ENCODE results near the gene TASP1. TPM values are rescaled to one million over a fixed set of nuclear protein-coding genes. Genes with fewer than 3 reads are reported as not detected.
"Not testable (repeated sequence)": the region's sequence is repeated elsewhere in the genome, so short reads cannot be mapped to it uniquely, and the experiment has no call there.

Gene TASP1
- total and polyA plus RNA-seq, 7 donors, result 4.8 to 13.0 (median 8.3) TPM

DNA sequence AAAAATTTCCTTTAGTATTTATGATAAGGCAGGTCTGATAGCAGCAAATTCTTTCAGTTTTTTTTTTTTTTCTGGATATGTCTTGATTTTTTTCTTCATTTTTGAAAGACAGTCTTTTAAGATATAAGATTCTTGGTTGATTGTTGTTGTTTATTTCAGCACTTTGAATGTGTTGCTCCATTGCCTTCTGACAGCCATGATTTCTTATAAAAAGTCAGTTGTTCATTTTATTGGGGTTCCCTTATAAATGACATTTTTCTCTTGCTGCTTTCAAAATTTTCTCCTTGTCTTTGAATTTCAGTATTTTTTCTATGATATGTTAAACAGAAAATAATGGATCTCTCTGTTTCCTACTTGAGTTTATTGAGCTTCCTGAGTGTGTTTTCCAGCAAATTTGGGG, 265.3 kb downstream of the TASP1 start:
- DNase-seq, result no peak
- Histone ChIP-seq H3K27me3 (no peaks in the 10 kb centered on the region), H3K4me1 (no peaks in the 10 kb centered on the region), H3K27ac (no peak overlapping the region), H3K36me3 (no peaks in the 10 kb centered on the region), H3K4me3 (no peak overlapping the region), H3K9me3 (peaks cover 0 to 4% (median 2%) of the 10 kb centered on the region in 4 donors)
- intact Hi-C loops (cut with DNase I), result no loop called here
- TF ChIP-seq POLR2A (IDR thresholded peaks at IDR 0.05), result no peak
- TF ChIP-seq, protein P1, sequence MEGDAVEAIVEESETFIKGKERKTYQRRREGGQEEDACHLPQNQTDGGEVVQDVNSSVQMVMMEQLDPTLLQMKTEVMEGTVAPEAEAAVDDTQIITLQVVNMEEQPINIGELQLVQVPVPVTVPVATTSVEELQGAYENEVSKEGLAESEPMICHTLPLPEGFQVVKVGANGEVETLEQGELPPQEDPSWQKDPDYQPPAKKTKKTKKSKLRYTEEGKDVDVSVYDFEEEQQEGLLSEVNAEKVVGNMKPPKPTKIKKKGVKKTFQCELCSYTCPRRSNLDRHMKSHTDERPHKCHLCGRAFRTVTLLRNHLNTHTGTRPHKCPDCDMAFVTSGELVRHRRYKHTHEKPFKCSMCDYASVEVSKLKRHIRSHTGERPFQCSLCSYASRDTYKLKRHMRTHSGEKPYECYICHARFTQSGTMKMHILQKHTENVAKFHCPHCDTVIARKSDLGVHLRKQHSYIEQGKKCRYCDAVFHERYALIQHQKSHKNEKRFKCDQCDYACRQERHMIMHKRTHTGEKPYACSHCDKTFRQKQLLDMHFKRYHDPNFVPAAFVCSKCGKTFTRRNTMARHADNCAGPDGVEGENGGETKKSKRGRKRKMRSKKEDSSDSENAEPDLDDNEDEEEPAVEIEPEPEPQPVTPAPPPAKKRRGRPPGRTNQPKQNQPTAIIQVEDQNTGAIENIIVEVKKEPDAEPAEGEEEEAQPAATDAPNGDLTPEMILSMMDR (IDR thresholded peaks at IDR 0.05), result no peak

DNA sequence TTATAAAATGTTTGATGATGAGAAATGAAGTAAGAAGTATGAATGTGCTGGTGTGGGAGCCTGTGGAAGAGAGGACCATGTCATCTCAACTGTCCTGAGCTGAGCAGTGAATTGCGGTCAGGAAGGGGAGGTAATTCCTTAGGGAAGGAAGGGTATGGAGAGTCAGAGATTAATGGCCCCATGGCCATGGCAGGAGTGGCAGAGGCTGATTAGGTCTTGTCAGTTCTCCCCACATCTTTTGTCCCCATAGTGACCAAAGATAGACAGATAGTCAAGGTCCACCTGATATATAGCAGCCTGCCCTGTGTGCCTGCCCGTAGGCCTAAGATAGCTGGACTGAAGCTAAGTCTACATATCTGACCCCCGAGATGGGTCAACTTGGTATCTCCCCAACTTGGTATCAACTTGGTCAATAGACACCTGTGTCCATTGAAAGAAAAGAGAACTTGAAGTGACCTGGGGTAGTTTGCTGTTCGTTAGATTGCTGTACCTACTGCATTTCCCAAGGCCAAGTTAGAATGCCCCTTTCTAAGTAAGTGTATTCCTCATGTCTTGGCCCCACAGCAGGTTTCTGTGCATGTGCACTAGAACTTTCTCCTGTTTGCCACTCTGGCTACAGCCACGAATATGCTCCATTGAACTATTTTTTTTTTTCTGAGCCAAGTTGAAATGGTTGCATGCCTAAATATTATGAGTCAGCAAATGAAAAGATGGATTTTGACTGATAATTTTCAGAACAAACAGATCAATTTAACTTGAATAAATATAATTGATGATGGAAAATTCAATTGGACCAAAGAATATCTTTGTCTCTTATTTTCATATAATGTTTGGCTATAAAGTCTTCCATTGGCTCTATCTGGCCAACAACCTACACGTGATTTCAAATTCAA, 274.2 kb downstream of the TASP1 start:
- no peaks in the 10 kb centered on the region for H3K36me3 ChIP-seq
- no peaks in the 10 kb centered on the region for H3K9me3 ChIP-seq
- no peaks in the 10 kb centered on the region for H3K4me1 ChIP-seq
- no peak overlapping the region for H3K27ac ChIP-seq
- WGBS, 2 donors, result 93 to 95% methylated on average over 6 of the region's 6 CpGs
- no peak for DNase-seq
- TF ChIP-seq, protein P1 (IDR thresholded peaks at IDR 0.05), result no peak
- TF ChIP-seq POLR2AphosphoS5 (IDR thresholded peaks at IDR 0.05), result no peak
- TF ChIP-seq POLR2A (IDR thresholded peaks at IDR 0.05), result no peak
- TF ChIP-seq EP300 (IDR thresholded peaks at IDR 0.05), result no peak
- intact Hi-C loops (cut with DNase I), result no loop called here
- H3K4me3 ChIP-seq, result no peak overlapping the region
- no peaks in the 10 kb centered on the region for H3K27me3 ChIP-seq

- no peak for TF ChIP-seq POLR2AphosphoS5 (IDR thresholded peaks at IDR 0.05)
- TF ChIP-seq, protein P1 (IDR thresholded peaks at IDR 0.05), result no peak
- TF ChIP-seq POLR2A (IDR thresholded peaks at IDR 0.05), result no peak
- DNase-seq, result no peak
- Histone ChIP-seq H3K9me3 (no peaks in the 10 kb centered on the region), H3K4me3 (no peak overlapping the region), H3K27ac (no peak overlapping the region), H3K27me3 (no peaks in the 10 kb centered on the region), H3K36me3 (no peaks in the 10 kb centered on the region), H3K4me1 (no peaks in the 10 kb centered on the region)
- intact Hi-C loops (cut with DNase I), result no loop called here
Measured at GRCh38 chr20:13363473-13363872, 275.3 kb downstream of the TASP1 start.

DNA sequence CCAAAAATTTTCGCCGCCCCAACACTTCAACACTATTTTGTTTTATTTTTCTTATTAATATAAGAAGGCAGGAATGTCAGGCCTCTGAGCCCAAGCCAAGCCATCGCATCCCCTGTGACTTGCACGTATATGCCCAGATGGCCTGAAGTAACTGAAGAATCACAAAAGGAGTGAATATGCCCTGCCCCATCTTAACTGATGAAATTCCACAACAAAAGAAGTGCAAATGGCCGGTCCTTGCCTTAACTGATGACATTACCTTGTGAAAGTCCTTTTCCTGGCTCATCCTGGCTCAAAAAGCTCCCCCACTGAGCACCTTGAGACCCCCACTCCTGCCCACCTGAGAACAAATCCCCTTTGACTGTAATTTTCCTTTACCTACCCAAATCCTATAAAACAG, 276.6 kb downstream of the TASP1 start:
- H3K27ac ChIP-seq; H3K36me3 ChIP-seq; H3K4me1 ChIP-seq; intact Hi-C loops (cut with DNase I); H3K4me3 ChIP-seq; DNase-seq; H3K27me3 ChIP-seq; H3K9me3 ChIP-seq: not testable (repeated sequence)
- WGBS, 2 donors, result 85 to 88% methylated on average over 3 of the region's 5 CpGs

DNA sequence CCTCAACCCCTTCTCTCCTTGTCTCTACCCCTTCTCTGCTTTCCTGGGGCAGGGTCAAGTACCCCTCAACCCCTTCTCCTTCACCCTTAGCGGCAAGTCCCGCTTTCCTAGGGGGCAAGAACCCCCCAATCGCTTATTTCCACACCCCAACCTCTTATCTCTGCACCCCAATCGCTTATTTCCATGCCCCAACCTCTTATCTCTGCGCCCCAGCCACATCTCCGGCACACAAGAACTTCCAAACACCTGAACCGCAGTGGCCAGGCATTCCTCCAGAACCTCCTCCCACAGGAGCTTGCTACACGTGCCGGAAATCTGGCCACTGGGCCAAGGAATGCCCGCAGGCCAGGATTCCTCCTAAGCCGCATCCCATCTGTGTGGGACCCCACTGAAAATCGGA, 279.8 kb downstream of the TASP1 start:
- not testable (repeated sequence) for H3K36me3 ChIP-seq, H3K27me3 ChIP-seq, H3K4me3 ChIP-seq, DNase-seq, H3K27ac ChIP-seq, H3K9me3 ChIP-seq
- intact Hi-C loops (cut with DNase I), result loop anchor here (5.0 kb wide), 2 partner anchors 37 to 38 kb away; no protein-coding TSS in a partner anchor
- 94% methylated on average over 12 of the region's 12 CpGs for WGBS, 2 donors
- H3K4me1 ChIP-seq, result peaks cover 0 to 23% (median 12%) of the 10 kb centered on the region in 4 donors

GRCh38 chr20:13357782-13358181, 280.9 kb downstream of the TASP1 start:
- not testable (repeated sequence) for H3K36me3 ChIP-seq, DNase-seq, H3K27ac ChIP-seq, H3K27me3 ChIP-seq, H3K4me3 ChIP-seq, H3K9me3 ChIP-seq
- peaks cover 0 to 23% (median 12%) of the 10 kb centered on the region in 4 donors for H3K4me1 ChIP-seq
- intact Hi-C loops (cut with DNase I), result loop anchor here (5.0 kb wide), 2 partner anchors 35 to 40 kb away; no protein-coding TSS in a partner anchor
- WGBS, 2 donors, result 95 to 99% methylated on average over 6 of the region's 6 CpGs
